CD4-positive, alpha-beta T cell treated with Interleukin-4 for 1 hour (primary cell): ENCODE data around the gene ACP7.
"Not testable (repeated sequence)": the region's sequence is repeated elsewhere in the genome, so short reads cannot be mapped to it uniquely, and the experiment has no call there.

Experiments
- DNase-seq, 2 donors: peaks; one replicate each; pipeline ENCODE4 v3.0.0-alpha.2; 2020 to 2022

Gene ACP7

GRCh38 chr19:39110263-39110967 is 26.2 kb downstream of the ACP7 start:
- DNase-seq, result peak; percentile 64 to 66

- no peak for DNase-seq
Measured at GRCh38 chr19:39111593-39112199, 27.5 kb downstream of the ACP7 start.

- no peak for DNase-seq
Measured at GRCh38 chr19:39112338-39112890, 28.2 kb downstream of the ACP7 start.

GRCh38 chr19:39113199-39113598 is 29.0 kb downstream of the ACP7 start:
- DNase-seq, result no peak

- DNase-seq, result no peak
Measured at GRCh38 chr19:39115105-39115847, 31.1 kb downstream of the ACP7 start.

GRCh38 chr19:39117023-39117422 is 32.9 kb downstream of the ACP7 start:
- not testable (repeated sequence) for DNase-seq

GRCh38 chr19:39119830-39120229 is 35.7 kb downstream of the ACP7 start:
- no peak for DNase-seq

GRCh38 chr19:39122934-39123731 is 39.0 kb downstream of the ACP7 start:
- no peak for DNase-seq

DNA sequence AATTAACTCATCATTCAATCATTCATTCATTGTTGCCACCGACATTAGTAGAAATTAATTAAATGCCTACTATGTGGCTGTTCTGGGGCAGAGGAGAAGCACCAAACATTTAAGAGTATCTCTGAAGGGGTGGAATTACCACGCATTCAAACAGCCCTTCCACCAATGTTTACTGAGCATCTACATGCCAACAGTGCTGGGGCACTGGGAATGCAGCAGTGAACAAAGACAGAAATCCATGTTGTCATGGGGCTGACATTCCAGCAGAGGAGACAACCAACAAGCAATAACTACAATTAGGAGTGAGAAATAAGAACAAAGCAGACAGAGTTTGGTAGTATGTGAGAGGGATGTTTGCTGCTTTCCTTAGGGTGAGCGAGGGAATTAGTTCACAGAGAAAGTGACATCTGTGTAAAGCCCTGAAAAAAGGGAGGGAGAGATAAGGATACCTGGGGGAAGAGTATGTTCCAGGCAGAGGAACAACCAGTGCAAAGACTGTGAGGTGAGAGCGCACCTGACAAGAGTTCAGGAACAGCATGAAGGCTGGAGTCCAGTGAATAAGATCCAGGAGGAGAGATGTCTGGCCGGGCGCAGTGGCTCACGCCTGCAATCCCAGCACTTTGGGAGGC is 40.1 kb downstream of the ACP7 start:
- no peak for DNase-seq

DNA sequence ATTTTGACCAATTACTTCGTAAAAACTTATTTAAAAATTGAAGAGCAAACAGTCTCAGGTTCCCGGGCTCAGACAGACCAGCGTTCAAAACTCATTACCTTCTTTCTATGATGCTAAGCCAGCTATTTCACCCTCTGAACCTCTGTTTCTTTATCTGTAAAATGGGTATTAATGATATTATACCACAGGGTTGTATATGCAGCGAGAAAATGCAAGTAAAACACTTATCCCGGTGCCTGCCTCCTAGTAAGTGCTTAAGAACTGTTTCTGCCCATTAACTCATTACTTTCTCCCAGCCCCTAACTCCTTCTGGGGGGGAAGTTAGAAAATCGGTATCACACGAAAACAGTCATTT is 41.0 kb downstream of the ACP7 start:
- DNase-seq, result no peak

- DNase-seq, result peak; percentile 96 to 97
Measured at GRCh38 chr19:39125554-39126311, 41.6 kb downstream of the ACP7 start, which contains the start of gene PAK4. TSS of gene PAK4 (plus strand) at chr19:39125786. CDS start at chr19:39169554, 43,768 bp downstream.

GRCh38 chr19:39126312-39127187 is 42.4 kb downstream of the ACP7 start:
- no peak for DNase-seq

DNA sequence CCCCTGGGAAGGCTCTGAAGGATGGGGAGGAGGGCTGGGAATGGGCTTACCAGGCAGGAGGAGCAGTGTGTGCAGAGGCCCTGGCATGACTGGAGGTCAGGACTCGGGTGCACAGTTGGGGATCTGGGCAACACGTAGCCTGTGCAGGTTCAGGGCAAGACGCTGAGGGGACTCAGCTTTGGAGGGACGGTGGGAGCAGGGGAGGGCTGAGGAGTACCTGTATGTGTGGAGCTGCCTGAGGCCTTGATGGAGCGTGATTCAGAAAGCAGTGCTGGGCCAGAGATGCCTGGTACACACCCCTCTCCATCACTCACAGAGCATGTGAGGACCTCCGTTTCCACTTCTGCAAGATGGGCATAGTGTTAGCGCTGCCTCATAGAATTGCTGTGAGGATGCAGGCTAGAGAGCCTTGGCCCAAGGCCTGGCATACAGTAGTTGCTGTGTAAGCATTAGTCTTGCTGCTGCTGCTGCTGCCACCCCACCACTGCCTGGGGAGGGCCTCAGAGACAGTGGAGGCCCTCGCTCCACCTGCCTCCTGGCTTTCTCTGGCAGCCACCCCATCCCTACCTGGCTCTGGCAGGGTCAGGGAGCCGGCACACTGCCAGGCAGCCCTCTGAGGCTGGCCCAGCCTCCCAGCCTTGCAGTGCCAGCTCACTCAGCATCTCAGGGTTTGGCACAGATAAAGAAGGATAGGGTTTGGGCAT is 43.8 kb downstream of the ACP7 start:
- no peak for DNase-seq

GRCh38 chr19:39128516-39129079 is 44.4 kb downstream of the ACP7 start:
- DNase-seq, result no peak

GRCh38 chr19:39129116-39129515 is 44.9 kb downstream of the ACP7 start:
- no peak for DNase-seq

GRCh38 chr19:39130337-39131254 is 46.4 kb downstream of the ACP7 start:
- no peak for DNase-seq

- no peak for DNase-seq
Measured at GRCh38 chr19:39131255-39131755, 47.1 kb downstream of the ACP7 start.

DNA sequence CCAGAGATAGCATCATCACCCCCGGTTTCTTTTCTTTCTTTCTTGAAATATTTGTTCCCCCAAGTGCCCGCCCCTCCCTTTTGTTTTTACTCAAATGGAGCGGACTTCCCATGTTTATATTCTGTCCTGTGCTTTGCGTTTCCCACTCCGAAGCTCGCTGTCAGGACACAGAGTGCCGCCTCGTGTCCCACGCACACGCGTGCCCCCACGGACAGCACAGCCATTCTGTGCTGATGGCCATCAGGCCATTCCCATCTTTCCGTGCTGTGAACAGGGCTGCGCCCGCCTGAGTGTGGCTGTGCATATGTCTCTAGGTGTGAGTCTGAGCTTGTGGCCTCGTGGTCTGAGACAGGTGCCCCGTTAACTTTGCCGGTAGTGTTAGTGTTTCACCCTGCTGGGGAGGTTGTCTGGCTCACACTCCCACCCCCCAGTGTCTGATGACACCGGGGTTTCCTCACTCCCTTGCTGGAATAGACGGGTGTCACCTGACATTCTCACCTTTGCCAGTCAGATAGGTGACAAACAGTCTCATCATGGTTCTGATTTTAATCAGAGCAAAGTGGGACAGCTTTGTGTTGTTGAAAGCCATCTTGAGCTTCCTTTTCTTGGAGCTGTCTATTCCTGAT is 48.3 kb downstream of the ACP7 start:
- DNase-seq, result no peak
